OCI-LY3 (cell line): ENCODE measurements around the gene NEUROD2.

Experiments used
- H2AFZ ChIP-seq: fragments of 200-600, 300-600 bp; shearing (Covaris generic); 2 replicates; pipeline ENCODE4 v1.6.0; 2014; ENCODE audit warnings: antibody characterized with exemption, low read depth, low read length
- H3K27ac ChIP-seq: fragments of 200-600, 300-600 bp; sonication (generic); 2 replicates; pipeline ENCODE4 v1.5.1; 2014; ENCODE audit warnings: mild to moderate bottlenecking, low read length, moderate library complexity, mixed read lengths
- H3K27me3 ChIP-seq: fragments of 200-600, 300-600 bp; sonication (generic); 2 replicates; pipeline ENCODE4 v1.6.1; 2014; ENCODE audit warnings: low read depth, low read length, mixed read lengths
- H3K36me3 ChIP-seq: fragments of 200-600, 300-600 bp; sonication (generic); replicated peaks from 2 replicates; pipeline ENCODE3; 2014; ENCODE audit warnings: low read depth, low read length, mixed read lengths
- H3K4me1 ChIP-seq: fragments of 300-600, 200-600 bp; sonication (generic); 2 replicates; pipeline ENCODE4 v1.6.1; 2014; ENCODE audit warnings: low read length, mixed read lengths
- H3K4me2 ChIP-seq: fragments of 200-600, 300-600 bp; sonication (generic); 2 replicates; pipeline ENCODE4 v1.6.1; 2014; ENCODE audit warnings: low read length, mixed read lengths
- H3K4me3 ChIP-seq: fragments of 300-600, 200-600 bp; sonication (generic); 2 replicates; pipeline ENCODE4 v1.5.1; 2014; ENCODE audit warnings: antibody characterized with exemption, mild to moderate bottlenecking, low read length, moderate library complexity
- H3K79me2 ChIP-seq: fragments of 300-600, 200-600 bp; shearing (Covaris generic); 2 replicates; pipeline ENCODE4 v1.6.1; 2014; ENCODE audit warnings: mild to moderate bottlenecking, low read length, mixed read lengths
- H3K9ac ChIP-seq: fragments of 300-600, 200-600 bp; shearing (Covaris generic); 2 replicates; pipeline ENCODE4 v1.6.0; 2014; ENCODE audit warnings: mild to moderate bottlenecking, low read length, moderate library complexity
- H3K9me3 ChIP-seq: fragments of 200-600, 300-600 bp; shearing (Covaris generic); 2 replicates; pipeline ENCODE4 v1.6.1; 2014; ENCODE audit warnings: low read length, mixed read lengths; ENCODE audit not compliant: insufficient read depth
- H4K20me1 ChIP-seq: fragments of 200-600, 300-600 bp; sonication (generic); 2 replicates; pipeline ENCODE4 v1.6.1; 2016; ENCODE audit warnings: low read length, mixed read lengths; ENCODE audit not compliant: insufficient read depth
- CTCF ChIP-seq: fragments of 200-600, 300-600 bp; sonication (generic); IDR thresholded peaks from 2 replicates; pipeline ENCODE4 v1.5.1; 2014; ENCODE audit warnings: antibody characterized with exemption, low read length, low read depth
- EZH2phosphoT487 ChIP-seq: fragments of 200-600 bp; shearing (Covaris generic); IDR thresholded peaks from 2 replicates; pipeline ENCODE4 v1.6.1; 2018; ENCODE audit warnings: antibody characterized with exemption, mixed run types, low read depth

NEUROD2 gene

GRCh38 chr17:39638317-39638716, 30.6 kb upstream of the NEUROD2 start:
- Histone ChIP-seq H3K27me3 (no peaks in the 10 kb centered on the region), H3K9me3 (no peaks in the 10 kb centered on the region), H4K20me1 (peaks cover 28% of the 10 kb centered on the region), H3K9ac (peak overlapping the region; percentile 84), H3K79me2 (peaks cover 47% of the 10 kb centered on the region), H3K4me1 (peaks cover 28% of the 10 kb centered on the region), H3K4me2 (peak overlapping the region; percentile 94), H3K36me3 (no peaks in the 10 kb centered on the region), H3K27ac (no peak overlapping the region), H2AFZ (no peak overlapping the region), H3K4me3 (peak overlapping the region; percentile 78)
- TF ChIP-seq EZH2phosphoT487 (no peak), CTCF (no peak)

- Histone ChIP-seq H2AFZ (peak within 1 kb of the TSS; percentile 57; the same call in 1 of the 2 replicates), H4K20me1 (peaks cover 18% of the 10 kb centered on the region), H3K79me2 (peaks cover 40% of the 10 kb centered on the region), H3K9me3 (no peaks in the 10 kb centered on the region), H3K9ac (peak within 1 kb of the TSS; percentile 84), H3K4me1 (peaks cover 28% of the 10 kb centered on the region), H3K4me3 (peak within 1 kb of the TSS; percentile 78), H3K4me2 (peak within 1 kb of the TSS; percentile 94), H3K27ac (peak within 1 kb of the TSS; percentile 38), H3K36me3 (no peaks in the 10 kb centered on the region), H3K27me3 (no peaks in the 10 kb centered on the region)
- TF ChIP-seq EZH2phosphoT487: no peak
Measured at GRCh38 chr17:39636927-39637736, 29.4 kb upstream of the NEUROD2 start, which contains the start of gene STARD3. STARD3 (plus strand) TSS chr17:39637144; CDS start chr17:39653532, 16,388 bp downstream.

- Histone ChIP-seq H4K20me1 (peaks cover 12% of the 10 kb centered on the region), H3K4me3 (peak overlapping the region; percentile 78), H3K27ac (peak overlapping the region; percentile 38), H3K4me1 (peaks cover 28% of the 10 kb centered on the region), H3K79me2 (peaks cover 37% of the 10 kb centered on the region), H3K9ac (peak overlapping the region; percentile 84), H3K9me3 (no peaks in the 10 kb centered on the region), H3K27me3 (no peaks in the 10 kb centered on the region), H2AFZ (peak overlapping the region; percentile 42; the same call in 1 of the 2 replicates), H3K36me3 (no peaks in the 10 kb centered on the region), H3K4me2 (peak overlapping the region; percentile 94)
- TF ChIP-seq CTCF: no peak
- TF ChIP-seq EZH2phosphoT487: no peak
Measured at GRCh38 chr17:39636587-39636926, 28.8 kb upstream of the NEUROD2 start.

GRCh38 chr17:39635614-39636176, 28.0 kb upstream of the NEUROD2 start:
- Histone ChIP-seq H3K27ac (no peak overlapping the region), H3K27me3 (no peaks in the 10 kb centered on the region), H3K9me3 (no peaks in the 10 kb centered on the region), H3K4me1 (peaks cover 25% of the 10 kb centered on the region), H4K20me1 (peaks cover 5% of the 10 kb centered on the region; the same call in 1 of the 2 replicates), H3K79me2 (peaks cover 30% of the 10 kb centered on the region), H3K4me3 (0 out of 2 replicates have a peak overlapping the region, but pooled peaks have one; percentile 78), H3K4me2 (peak overlapping the region; percentile 94; the same call in 1 of the 2 replicates), H3K9ac (no peak overlapping the region), H3K36me3 (no peaks in the 10 kb centered on the region), H2AFZ (no peak overlapping the region)
- TF ChIP-seq EZH2phosphoT487: no peak
- no peak for TF ChIP-seq CTCF
